Measurements from ENCODE around the gene ABR.
"Not testable (repeated sequence)": the region's sequence is repeated elsewhere in the genome, so short reads cannot be mapped to it uniquely, and the experiment has no call there.

ABR gene

GRCh38 chr17:1095090-1095852 is 84.5 kb downstream of the ABR start:
- no peak for DNase-seq (ENCODE audit: low read depth)

- no peak for DNase-seq (ENCODE audit: low read depth)
These were observed 85.2 kb downstream of the ABR start for GRCh38 chr17:1094591-1094990.

GRCh38 chr17:1091900-1092299 is 87.9 kb downstream of the ABR start:
- DNase-seq (ENCODE audit: low read depth), result no peak

- no peak for DNase-seq (ENCODE audit: low read depth)
These were observed 88.6 kb downstream of the ABR start for GRCh38 chr17:1091190-1091534.

- DNase-seq (ENCODE audit: low read depth), result no peak
These were observed 89.2 kb downstream of the ABR start for GRCh38 chr17:1090465-1091189.

- DNase-seq (ENCODE audit: low read depth), result no peak
These were observed 89.9 kb downstream of the ABR start for GRCh38 chr17:1089915-1090314.

GRCh38 chr17:1087381-1088241 is 92.2 kb downstream of the ABR start:
- DNase-seq (ENCODE audit: low read depth), result no peak

- DNase-seq (ENCODE audit: low read depth), result no peak
These were observed 96.2 kb downstream of the ABR start for GRCh38 chr17:1083451-1084187.

GRCh38 chr17:1082579-1082978 is 97.2 kb downstream of the ABR start:
- DNase-seq (ENCODE audit: low read depth), result no peak

GRCh38 chr17:1078831-1079561 is 100.8 kb downstream of the ABR start:
- no peak for DNase-seq (ENCODE audit: low read depth)

- DNase-seq (ENCODE audit: low read depth), result no peak
These were observed 101.6 kb downstream of the ABR start for GRCh38 chr17:1077986-1078711.

- DNase-seq (ENCODE audit: low read depth), result no peak
These were observed 102.2 kb downstream of the ABR start for GRCh38 chr17:1077581-1077985.

- no peak for DNase-seq (ENCODE audit: low read depth)
These were observed 102.8 kb downstream of the ABR start for GRCh38 chr17:1076982-1077302.

GRCh38 chr17:1076299-1076981 is 103.3 kb downstream of the ABR start:
- no peak for DNase-seq (ENCODE audit: low read depth)

GRCh38 chr17:1074886-1075605 is 104.7 kb downstream of the ABR start:
- no peak for DNase-seq (ENCODE audit: low read depth)

GRCh38 chr17:1073963-1074625 is 105.7 kb downstream of the ABR start:
- not testable (repeated sequence) for DNase-seq (ENCODE audit: low read depth)

GRCh38 chr17:1073241-1073962 is 106.4 kb downstream of the ABR start:
- DNase-seq (ENCODE audit: low read depth), result no peak

GRCh38 chr17:1072551-1072961 is 107.2 kb downstream of the ABR start:
- DNase-seq (ENCODE audit: low read depth), result no peak

All from stimulated activated CD8-positive, alpha-beta memory T cell treated with anti-CD3 and anti-CD28 coated beads, Interleukin-15, amount 100 ng/mL, for 24 hours (primary cell).